Esophagus squamous epithelium (tissue), 5 donors: ENCODE results near the gene PAM. TPM values are rescaled to one million over a fixed set of nuclear protein-coding genes. Genes with fewer than 3 reads are reported as not detected.

Source experiments
- DNase-seq: peaks from one replicate; lab custom pipeline; 2025; lab: John Stamatoyannopoulos, UW
- H3K27ac ChIP-seq, 4 donors: fragments of 200-600 bp; sonication (generic); one replicate each; pipeline ENCODE4 v1.5.1; 2016 to 2019; ENCODE audit warnings: mild to moderate bottlenecking in 1 of 4
- H3K27me3 ChIP-seq, 4 donors: fragments of 200-600 bp; sonication (generic); 1 replicate in 3 of 4; 2 replicates in 1 of 4; pipeline versions ENCODE4 v1.5.1 to v1.6.0; 2017 to 2021; ENCODE audit warnings: antibody characterized with exemption in 1 of 4
- H3K36me3 ChIP-seq, 3 donors: fragments of 200-600 bp; sonication (generic); one replicate each; pipeline ENCODE4 v1.5.1; 2016 to 2019
- H3K4me1 ChIP-seq, 3 donors: fragments of 200-600 bp; sonication (generic); one replicate each; pipeline ENCODE4 v1.5.1; 2017 to 2019
- H3K4me3 ChIP-seq, 4 donors: fragments of 200-600 bp; sonication (generic); 1 replicate in 3 of 4; 2 replicates in 1 of 4; pipeline ENCODE4 v1.5.1; 2016 to 2019; ENCODE audit warnings: mild to moderate bottlenecking in 2 of 4, moderate library complexity in 1 of 4
- H3K9me3 ChIP-seq, 3 donors: fragments of 200-600 bp; sonication (generic); one replicate each; pipeline ENCODE4 v1.5.1; 2016 to 2019
- CTCF ChIP-seq, 6 experiments: fragments of 450-650 bp in 4 of 6; fragments of 200-600 bp in 2 of 6; sonication (generic) in 2 of 6; IDR thresholded peaks; one replicate each; pipeline ENCODE4 v1.5.1; 2016 to 2019; ENCODE audit warnings: antibody characterized with exemption in 6 of 6, mild to moderate bottlenecking in 4 of 6, moderate library complexity in 4 of 6
- POLR2A ChIP-seq, 4 donors: fragments of 450-650 bp; IDR thresholded peaks; one replicate each; pipeline ENCODE4 v1.6.1; 2017; ENCODE audit warnings: antibody characterized with exemption in 4 of 4, mild to moderate bottlenecking in 4 of 4, moderate library complexity in 3 of 4
- WGBS, 2 donors: methylation state at CpG; one replicate each; pipeline ENCODE4 v1.1.5; 2018; 5-methylcytosine and 5-hydroxymethylcytosine counted together
- intact Hi-C: fragments of 100-400 bp; cut with DNase I; formaldehyde crosslinking; loops from one replicate; pipeline ENCODE4 v1.15.0; 2022
- total RNA-seq, 4 donors: library from RNA; depleted of rRNA; stranded (reverse); fragments of >200 nt; gene quantifications; one replicate each; pipeline ENCODE4 v1.1.0, GENCODE V29; 2016
- donor health status: DM: yes; HTN: yes; CAD: no.

Gene PAM
- total RNA-seq, 4 donors from 2014 or later: 33.0 to 88.5 (median 53.8) TPM

- H3K27me3 ChIP-seq: no peaks in the 10 kb centered on the region
- intact Hi-C loops: no loop called here
Observed at GRCh38 chr5:102895234-102895633, 140.1 kb downstream of the PAM start.

GRCh38 chr5:102895976-102896375 is 140.9 kb downstream of the PAM start:
- Histone ChIP-seq H3K27me3 (no peaks in the 10 kb centered on the region), H3K4me3 (no peak overlapping the region), H3K4me1 (no peaks in the 10 kb centered on the region), H3K36me3 (no peaks in the 10 kb centered on the region), H3K27ac (no peak overlapping the region), H3K9me3 (no peaks in the 10 kb centered on the region)
- no peak for DNase-seq
- 87 to 93% methylated on average over 6 of the region's 6 CpGs for WGBS, 2 donors
- TF ChIP-seq CTCF (IDR thresholded peaks at IDR 0.05): no peak
- no peak for TF ChIP-seq POLR2A (IDR thresholded peaks at IDR 0.05)
- intact Hi-C loops: no loop called here

More at GRCh38 chr5:102895234-102895633, 140.1 kb downstream of the PAM start:
- H3K4me1 ChIP-seq: no peaks in the 10 kb centered on the region
- TF ChIP-seq POLR2A (IDR thresholded peaks at IDR 0.05) (no peak), CTCF (IDR thresholded peaks at IDR 0.05) (no peak)
- H3K4me3 ChIP-seq: no peak overlapping the region
- no peaks in the 10 kb centered on the region for H3K9me3 ChIP-seq
- H3K27ac ChIP-seq: no peak overlapping the region
- no peaks in the 10 kb centered on the region for H3K36me3 ChIP-seq
- DNase-seq: no peak

- no peaks in the 10 kb centered on the region for H3K4me1 ChIP-seq
- no peaks in the 10 kb centered on the region for H3K9me3 ChIP-seq
- no peaks in the 10 kb centered on the region for H3K27me3 ChIP-seq
- whole genome bisulfite sequencing, 2 donors: 66 to 83% methylated on average over 3 of the region's 3 CpGs
- intact Hi-C loops: no loop called here
- no peak overlapping the region for H3K27ac ChIP-seq
- H3K36me3 ChIP-seq: no peaks in the 10 kb centered on the region
- H3K4me3 ChIP-seq: no peak overlapping the region
- TF ChIP-seq CTCF (IDR thresholded peaks at IDR 0.05) (no peak), POLR2A (IDR thresholded peaks at IDR 0.05) (no peak)
- no peak for DNase-seq
Observed at GRCh38 chr5:102901424-102902134, 146.5 kb downstream of the PAM start.

- no peaks in the 10 kb centered on the region for H3K9me3 ChIP-seq
- H3K4me3 ChIP-seq: no peak overlapping the region
- H3K4me1 ChIP-seq: no peaks in the 10 kb centered on the region
- intact Hi-C loops: no loop called here
- no peaks in the 10 kb centered on the region for H3K27me3 ChIP-seq
- no peak for TF ChIP-seq CTCF (IDR thresholded peaks at IDR 0.05)
- TF ChIP-seq POLR2A (IDR thresholded peaks at IDR 0.05): no peak
- no peak overlapping the region for H3K27ac ChIP-seq
- no peak for DNase-seq
- H3K36me3 ChIP-seq: no peaks in the 10 kb centered on the region
Observed at GRCh38 chr5:102902135-102902448, 147.0 kb downstream of the PAM start.

- H3K36me3 ChIP-seq: no peaks in the 10 kb centered on the region
- 87 to 90% methylated on average over 2 of the region's 2 CpGs for WGBS, 2 donors
- H3K27me3 ChIP-seq: no peaks in the 10 kb centered on the region
- H3K9me3 ChIP-seq: no peaks in the 10 kb centered on the region
- TF ChIP-seq POLR2A (IDR thresholded peaks at IDR 0.05) (no peak), CTCF (IDR thresholded peaks at IDR 0.05) (no peak)
- intact Hi-C loops: no loop called here
- H3K4me3 ChIP-seq: no peak overlapping the region
- no peak overlapping the region for H3K27ac ChIP-seq
- DNase-seq: no peak
- no peaks in the 10 kb centered on the region for H3K4me1 ChIP-seq
Observed at GRCh38 chr5:102902647-102903046, 147.5 kb downstream of the PAM start.
